SK-N-SH (cell line): ENCODE data around the gene CD19. TPM values are rescaled to one million over a fixed set of nuclear protein-coding genes. Genes with fewer than 3 reads are reported as not detected.
"Not testable (repeated sequence)": the region's sequence is repeated elsewhere in the genome, so short reads cannot be mapped to it uniquely, and the experiment has no call there.

ENCODE experiments used
- CTCF ChIA-PET: fragments of 300-600, 350-600 bp; formaldehyde crosslinking; extraction: SDS; loops from one replicate; lab custom pipeline; 2021; lab: Yijun Ruan, JAX
- POLR2A ChIA-PET: fragments of 350-600 bp; sonication (Branson Sonifier 250); formaldehyde crosslinking; extraction: SDS; loops from one replicate; lab custom pipeline; 2020; ENCODE audit warnings: antibody characterized with exemption, inconsistent platforms; lab: Yijun Ruan, JAX
- DNase-seq: peaks from one replicate; pipeline ENCODE4 v3.0.0; 2012
- H2AFZ ChIP-seq: fragments of 200-600 bp; sonication (generic); 2 replicates; pipeline ENCODE4 v1.8.1; 2016; ENCODE audit warnings: antibody characterized with exemption, mild to moderate bottlenecking, low read depth
- H3F3A ChIP-seq: fragments of 200-600 bp; sonication (generic); replicated peaks from 2 replicates; pipeline ENCODE3; 2016; ENCODE audit warnings: antibody characterized with exemption, mild to moderate bottlenecking; ENCODE audit not compliant: insufficient read depth
- H3K27ac ChIP-seq, 2 experiments: fragments of 200-500 bp in 1 of 2; fragments of 200-600 bp in 1 of 2; sonication (Bioruptor generic) in 1 of 2; sonication (generic), shearing (Covaris generic) in 1 of 2; 2 replicates each; pipeline versions ENCODE4 v1.5.1 to v1.6.1; 2014 to 2016; ENCODE audit warnings: low read depth in 2 of 2, inconsistent platforms in 1 of 2, low read length in 1 of 2, mild to moderate bottlenecking in 1 of 2, mixed read lengths in 1 of 2
- H3K27me3 ChIP-seq: fragments of 200-600 bp; sonication (generic), shearing (Covaris generic); 2 replicates; pipeline ENCODE4 v1.6.1; 2016; ENCODE audit warnings: mixed run types; ENCODE audit not compliant: insufficient read depth
- H3K36me3 ChIP-seq, 2 experiments: fragments of 200-500 bp in 1 of 2; fragments of 200-600 bp in 1 of 2; sonication (Bioruptor generic) in 1 of 2; sonication (generic) in 1 of 2; replicated peaks in 1 of 2; 2 replicates each; pipeline versions ENCODE3 to v1.5.1; 2014 to 2016; ENCODE audit warnings: low read length in 1 of 2, mild to moderate bottlenecking in 1 of 2; ENCODE audit not compliant: insufficient read depth in 2 of 2, control insufficient read depth in 1 of 2
- H3K4me1 ChIP-seq, 2 experiments: fragments of 200-500 bp in 1 of 2; fragments of 200-600 bp in 1 of 2; sonication (Bioruptor generic) in 1 of 2; sonication (generic), shearing (Covaris generic) in 1 of 2; 2 replicates each; pipeline versions ENCODE4 v1.5.1 to v1.6.1; 2014 to 2016; ENCODE audit warnings: low read depth in 1 of 2, low read length in 1 of 2, mixed run types in 1 of 2; ENCODE audit not compliant: insufficient read depth in 2 of 2, control insufficient read depth in 1 of 2
- H3K4me2 ChIP-seq: fragments of 200-600 bp; sonication (generic), shearing (Covaris generic); 2 replicates; pipeline ENCODE4 v1.6.1; 2017; ENCODE audit warnings: mixed run types
- H3K4me3 ChIP-seq, 2 experiments: fragments of 200-500 bp in 1 of 2; fragments of 200-600 bp in 1 of 2; sonication (Bioruptor generic) in 1 of 2; sonication (generic), shearing (Covaris generic) in 1 of 2; 2 replicates each; pipeline versions ENCODE4 v1.5.1 to v1.8.1; 2014 to 2016; ENCODE audit warnings: low read depth in 2 of 2, inconsistent platforms in 1 of 2, low read length in 1 of 2, mild to moderate bottlenecking in 1 of 2, mixed read lengths in 1 of 2, moderate library complexity in 1 of 2
- H3K79me2 ChIP-seq: fragments of 200-600 bp; sonication (generic); 2 replicates; pipeline ENCODE4 v1.8.1; 2017; ENCODE audit warnings: mild to moderate bottlenecking; ENCODE audit not compliant: insufficient read depth
- H3K9ac ChIP-seq: fragments of 200-600 bp; sonication (generic); 2 replicates; pipeline ENCODE4 v1.6.1; 2017; ENCODE audit warnings: mixed run types
- H3K9me2 ChIP-seq: fragments of 200-600 bp; sonication (generic); 2 replicates; pipeline ENCODE4 v1.6.1; 2017; ENCODE audit warnings: mixed run types
- H3K9me3 ChIP-seq: fragments of 200-600 bp; sonication (generic); 2 replicates; pipeline ENCODE4 v1.6.1; 2017; ENCODE audit warnings: mixed run types, mild to moderate bottlenecking, moderate library complexity
- H4K20me1 ChIP-seq: fragments of 200-600 bp; sonication (generic); 2 replicates; pipeline ENCODE4 v1.6.1; 2017; ENCODE audit warnings: mild to moderate bottlenecking, mixed run types; ENCODE audit not compliant: insufficient read depth
- EP300 ChIP-seq, 2 experiments: IDR thresholded peaks; 2 replicates each; pipeline versions ENCODE4 v1.4.0 to v1.6.1; 2012; ENCODE audit warnings: borderline replicate concordance in 1 of 2, low read depth in 1 of 2, low read length in 1 of 2
- EZH2phosphoT487 ChIP-seq: fragments of 200-600 bp; sonication (generic); IDR thresholded peaks from 2 replicates; pipeline ENCODE4 v1.6.1; 2017; ENCODE audit warnings: low read depth, mixed run types, mild to moderate bottlenecking, antibody characterized with exemption, moderate library complexity, borderline replicate concordance
- FOSL2 ChIP-seq: IDR thresholded peaks from 2 replicates; pipeline ENCODE4 v1.4.0; 2012; ENCODE audit warnings: low read depth, mild to moderate bottlenecking, moderate library complexity, borderline replicate concordance
- FOXJ3 ChIP-seq: sonication (generic); formaldehyde crosslinking; IDR thresholded peaks from 2 replicates; pipeline ENCODE4 v1.5.1; 2020; ENCODE audit warnings: mild to moderate bottlenecking, missing genetic modification reagents
- MXI1 ChIP-seq: IDR thresholded peaks from 2 replicates; pipeline ENCODE4 v1.6.1; 2012; ENCODE audit warnings: mild to moderate bottlenecking, low read depth, low read length, improper control_type of control experiment
- NFIC ChIP-seq: IDR thresholded peaks from 2 replicates; pipeline ENCODE4 v1.4.0; 2012; ENCODE audit warnings: borderline replicate concordance
- NRF1 ChIP-seq: IDR thresholded peaks from 2 replicates; pipeline ENCODE4 v1.6.1; 2012; ENCODE audit warnings: low read depth, mild to moderate bottlenecking, low read length
- POLR2AphosphoS5 ChIP-seq: IDR thresholded peaks from 2 replicates; pipeline ENCODE4 v1.6.1; 2012; ENCODE audit warnings: low read depth, low read length
- RAD21 ChIP-seq: IDR thresholded peaks from 2 replicates; pipeline ENCODE4 v1.6.1; 2012; ENCODE audit warnings: mild to moderate bottlenecking, low read length
- RXRA ChIP-seq: IDR thresholded peaks from 2 replicates; pipeline ENCODE4 v1.4.0; 2012; ENCODE audit warnings: low read depth, mild to moderate bottlenecking, borderline replicate concordance
- TEAD4 ChIP-seq: IDR thresholded peaks from 2 replicates; pipeline ENCODE4 v1.4.0; 2012; ENCODE audit warnings: mild to moderate bottlenecking, borderline replicate concordance; ENCODE audit not compliant: insufficient read depth
- USF2 ChIP-seq: fragments of 150-350 bp; IDR thresholded peaks from 2 replicates; pipeline ENCODE4 v1.6.1; 2017; ENCODE audit warnings: antibody characterized with exemption, low read length, low read depth, borderline replicate concordance
- YY1 ChIP-seq: IDR thresholded peaks from 2 replicates; pipeline ENCODE4 v1.4.0; 2012; ENCODE audit warnings: low read depth, mild to moderate bottlenecking
- WGBS: methylation state at CpG from one replicate; pipeline ENCODE4 v1.1.6; 2017; ENCODE audit warnings: low lambda C conversion rate; 5-methylcytosine and 5-hydroxymethylcytosine counted together
- polyA plus RNA-seq, 3 experiments: library from polyadenylated mRNA; depleted of rRNA; stranded (reverse); fragments of >200 nt; gene quantifications; 2 replicates each; pipeline ENCODE4 v1.2.3, GENCODE V29; 2012

CD19 gene
- polyA plus RNA-seq, 1 of the 3 experiments (the other 2 are of a cell fraction) = not detected

GRCh38 chr16:28886945-28887344, 44.8 kb upstream of the CD19 start (continued):
- TF ChIP-seq FOSL2 = no peak
- TF ChIP-seq NFIC = no peak
- TF ChIP-seq YY1 = no peak

- H3K27ac ChIP-seq, H3K9me2 ChIP-seq, H3F3A ChIP-seq, H3K4me2 ChIP-seq, H3K36me3 ChIP-seq, H3K27me3 ChIP-seq, H3K4me1 ChIP-seq, H3K9me3 ChIP-seq, H3K4me3 ChIP-seq, DNase-seq, H4K20me1 ChIP-seq, H3K9ac ChIP-seq, H2AFZ ChIP-seq, H3K79me2 ChIP-seq: not testable (repeated sequence)
- ChIA-PET CTCF (interaction anchor here (0.9 to 1.7 kb wide), 2 partner anchors 17 to 55 kb away, joined by 4 read pairs; no protein-coding TSS in a partner anchor), POLR2A (interaction anchor here (1.3 kb wide), 1 partner anchor 27 kb away, joined by 3 read pairs; no protein-coding TSS in a partner anchor)
- 98% methylated on average over 5 of the region's 5 CpGs for WGBS
These were observed 41.4 kb upstream of the CD19 start for GRCh38 chr16:28890355-28890754.

- TF ChIP-seq NRF1 (no peak), EZH2phosphoT487 (no peak), POLR2AphosphoS5 (no peak), EP300 (IDR thresholded peaks at IDR 0.05; ENCODE audit: borderline replicate concordance in 1 of 2, low read depth in 1 of 2, low read length in 1 of 2) (no peak), USF2 (no peak), RXRA (no peak), RAD21 (no peak), FOXJ3 (CRISPR knock-in tag) (no peak), MXI1 (no peak), TEAD4 (no peak)
- H3K4me2 ChIP-seq = no peak overlapping the region
- H3K36me3 ChIP-seq = no peaks in the 10 kb centered on the region
- no peak overlapping the region for H3K4me3 ChIP-seq
- no peak overlapping the region for H3K9ac ChIP-seq
- no peaks in the 10 kb centered on the region for H3K27me3 ChIP-seq
- CTCF ChIA-PET = interaction anchor here (1.7 kb wide), 1 partner anchor 18 kb away, joined by 4 read pairs; no protein-coding TSS in a partner anchor
- H3K9me2 ChIP-seq = no peaks in the 10 kb centered on the region
- DNase-seq = no peak
- POLR2A ChIA-PET = no interaction called here
- no peaks in the 10 kb centered on the region for H4K20me1 ChIP-seq
- WGBS = 88% methylated on average over 14 of the region's 14 CpGs
- H3K27ac ChIP-seq = no peak overlapping the region
- H3F3A ChIP-seq = no peaks in the 10 kb centered on the region
- no peaks in the 10 kb centered on the region for H3K79me2 ChIP-seq
- no peaks in the 10 kb centered on the region for H3K4me1 ChIP-seq
- no peak overlapping the region for H2AFZ ChIP-seq
- H3K9me3 ChIP-seq = no peaks in the 10 kb centered on the region
These were observed 39.5 kb upstream of the CD19 start for GRCh38 chr16:28891964-28892890.
